Measurements from ENCODE around the gene TMEM163.
"Not testable (repeated sequence)": the region's sequence is repeated elsewhere in the genome, so short reads cannot be mapped to it uniquely, and the experiment has no call there.

The TMEM163 gene

GRCh38 chr2:134515137-134515536 is 203.7 kb downstream of the TMEM163 start:
- FAIRE-seq (no peak), DNase-seq (ENCODE audit: insufficient read length, low spot score) (no peak)
- TF ChIP-seq CTCF (IDR thresholded peaks at IDR 0.05; ENCODE audit: insufficient read depth, missing control alignments), result no peak

- FAIRE-seq (no peak), DNase-seq (ENCODE audit: insufficient read length, low spot score) (no peak)
- TF ChIP-seq CTCF (IDR thresholded peaks at IDR 0.05; ENCODE audit: insufficient read depth, missing control alignments), result no peak
Observed at GRCh38 chr2:134513465-134513804, 205.4 kb downstream of the TMEM163 start.

DNA sequence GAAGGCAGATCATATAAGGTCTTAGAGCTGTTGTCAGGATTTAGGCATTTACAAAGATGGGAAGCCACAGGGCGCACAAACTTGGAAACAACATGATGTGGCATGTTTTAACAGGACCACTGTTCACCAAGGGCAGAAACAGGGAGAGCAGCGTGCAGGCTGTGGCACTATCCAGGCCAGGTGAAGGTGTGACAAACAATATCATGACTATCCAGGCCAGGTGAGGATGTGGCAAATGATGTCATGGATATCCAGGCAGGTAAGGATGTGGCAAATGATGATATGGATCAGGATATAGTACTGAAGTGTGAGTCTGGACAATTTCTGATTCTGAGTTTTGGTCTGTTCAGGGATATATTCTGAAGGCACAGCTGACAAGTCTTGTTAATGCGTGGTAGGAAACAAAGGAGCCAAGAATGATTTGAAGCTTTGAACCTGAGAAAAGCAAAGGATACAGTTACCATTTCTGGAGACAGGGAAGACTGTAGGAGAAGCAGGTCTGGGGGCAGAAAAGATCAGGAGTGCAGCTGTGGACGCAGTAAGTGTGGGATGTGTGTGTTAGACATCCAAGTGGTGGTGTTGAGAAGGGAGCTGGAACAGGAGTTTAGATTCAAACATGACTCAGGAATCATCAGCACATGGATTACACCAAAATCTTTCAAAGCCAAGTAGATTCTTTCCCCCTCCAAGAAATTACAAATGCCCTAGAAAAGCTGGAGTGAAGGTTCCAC is 205.9 kb downstream of the TMEM163 start:
- no peak for TF ChIP-seq CTCF (IDR thresholded peaks at IDR 0.05; ENCODE audit: insufficient read depth, missing control alignments)
- DNase-seq (ENCODE audit: insufficient read length, low spot score) (no peak), FAIRE-seq (no peak)

DNA sequence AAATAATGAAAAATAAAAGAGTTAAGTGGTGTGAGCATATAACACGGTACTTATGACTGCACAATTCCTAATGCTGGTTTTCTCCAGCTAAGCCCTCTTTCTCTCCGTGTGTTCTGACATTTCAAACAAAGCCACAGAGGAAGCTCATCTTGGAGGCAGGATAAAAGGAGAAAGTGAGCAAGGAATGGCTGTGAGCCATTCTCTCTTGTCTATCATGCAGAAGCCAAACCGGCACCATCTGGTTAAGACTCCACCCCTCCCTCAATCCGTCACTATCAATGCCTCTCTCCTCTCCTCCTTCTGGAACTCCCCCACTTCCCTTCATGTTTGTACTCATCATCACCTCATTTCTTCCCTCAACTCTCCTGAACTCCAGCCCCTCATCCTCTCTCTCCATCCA is 210.4 kb downstream of the TMEM163 start:
- no peak for DNase-seq (ENCODE audit: insufficient read length, low spot score)
- TF ChIP-seq CTCF (IDR thresholded peaks at IDR 0.05; ENCODE audit: insufficient read depth, missing control alignments), result no peak
- no peak for FAIRE-seq

GRCh38 chr2:134507697-134508096 is 211.1 kb downstream of the TMEM163 start:
- FAIRE-seq (no peak), DNase-seq (ENCODE audit: insufficient read length, low spot score) (no peak)
- no peak for TF ChIP-seq CTCF (IDR thresholded peaks at IDR 0.05; ENCODE audit: insufficient read depth, missing control alignments)

GRCh38 chr2:134507159-134507558 is 211.6 kb downstream of the TMEM163 start:
- DNase-seq (ENCODE audit: insufficient read length, low spot score); FAIRE-seq: not testable (repeated sequence)

DNA sequence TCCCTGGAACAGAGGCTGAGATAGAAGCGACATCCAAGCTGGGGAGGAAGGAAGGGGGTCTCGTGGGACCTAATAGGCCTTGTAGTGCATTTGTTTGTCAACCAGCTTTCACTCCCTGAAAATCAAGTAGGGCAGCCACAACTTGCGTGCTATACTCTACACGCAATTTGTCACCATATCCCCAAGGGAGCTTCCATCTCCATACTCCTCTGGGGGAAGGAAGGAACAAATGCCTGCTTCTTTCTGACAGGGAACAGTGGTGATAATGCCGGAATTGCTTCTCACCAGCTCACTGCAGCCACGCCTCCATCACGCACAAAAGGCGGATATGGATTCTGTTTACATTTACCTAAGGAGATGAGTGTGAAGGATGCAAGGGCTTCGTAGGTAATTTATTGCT is 213.4 kb downstream of the TMEM163 start:
- FAIRE-seq (no peak), DNase-seq (ENCODE audit: insufficient read length, low spot score) (no peak)
- no peak for TF ChIP-seq CTCF (IDR thresholded peaks at IDR 0.05; ENCODE audit: insufficient read depth, missing control alignments)

Measured in D721Med (cell line).